GM18505 (cell line): ENCODE results near the gene RXFP3.

ENCODE experiments used
- ATAC-seq: cut with Tn5 transposase; IDR thresholded peaks from one replicate; pipeline ENCODE4 v1.9.1; 2021; ENCODE audit not compliant: unreplicated experiment
- POLR2A ChIP-seq: IDR thresholded peaks from 4 replicates; pipeline ENCODE4 v1.6.1; 2011; ENCODE audit warnings: borderline replicate concordance; ENCODE audit not compliant: insufficient read depth, insufficient read length; ENCODE audit errors: extremely low read depth

RXFP3 gene

DNA sequence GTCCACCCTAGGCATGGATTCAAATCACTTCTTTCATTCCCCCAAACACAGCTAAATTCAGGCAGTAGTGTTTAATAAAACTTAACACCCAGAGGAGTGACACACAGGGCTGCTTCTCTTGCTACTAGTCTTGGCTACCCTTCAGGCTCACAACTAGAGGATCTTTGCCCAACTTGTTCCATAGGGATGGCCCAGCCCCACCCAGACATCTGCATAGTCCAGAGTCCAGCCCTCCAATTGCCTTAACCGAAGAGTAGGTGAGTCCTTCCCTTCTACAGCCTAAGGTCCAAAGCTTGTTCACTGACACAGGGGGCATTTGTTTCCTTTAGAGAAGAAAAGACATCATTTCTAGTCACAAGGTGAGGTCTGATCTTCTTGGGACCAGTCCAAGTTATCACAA is 15.2 kb upstream of the RXFP3 start:
- ATAC-seq: no peak

DNA sequence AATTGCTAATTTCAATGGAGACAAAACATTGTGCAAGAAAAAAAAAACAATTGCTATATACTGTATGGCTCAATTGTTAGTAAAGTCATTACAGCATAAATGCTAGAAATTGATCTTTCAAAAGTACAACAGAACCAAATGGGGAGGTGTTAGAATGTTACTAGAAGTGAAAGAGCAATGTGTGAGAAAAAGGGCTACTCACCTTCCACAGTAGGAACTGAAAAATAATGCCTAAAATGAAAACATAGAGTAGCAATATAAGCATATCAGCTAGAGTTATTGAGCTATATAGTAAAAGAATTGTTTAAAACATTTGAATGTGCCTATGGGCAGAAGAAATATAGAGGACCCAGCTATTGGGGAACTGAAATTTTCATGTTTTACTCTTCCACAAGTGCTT is 10.9 kb upstream of the RXFP3 start:
- no peak for TF ChIP-seq POLR2A
- ATAC-seq: no peak

More for the DNA sequence above, 15.2 kb upstream of the RXFP3 start:
- no peak for TF ChIP-seq POLR2A

DNA sequence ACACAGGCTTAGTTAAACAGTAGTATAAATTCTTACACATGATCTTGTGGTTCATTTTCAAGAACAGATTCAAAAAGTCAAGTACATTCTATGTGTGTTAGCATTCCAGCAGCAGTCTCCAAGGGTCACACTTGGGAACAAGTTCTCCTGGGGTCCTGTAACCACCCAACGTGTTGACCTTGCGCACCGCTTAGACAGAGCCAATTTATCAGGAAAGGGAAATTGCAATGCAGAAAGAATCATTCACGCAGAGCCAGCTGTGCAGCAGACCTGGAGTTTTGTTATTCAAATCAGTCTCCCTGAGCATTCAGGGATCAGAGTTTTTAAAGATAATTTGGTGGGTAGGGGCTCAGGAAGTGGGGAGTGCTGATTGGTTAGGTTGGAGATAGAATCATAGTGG is 8.5 kb upstream of the RXFP3 start:
- ATAC-seq: no peak
- no peak for TF ChIP-seq POLR2A

DNA sequence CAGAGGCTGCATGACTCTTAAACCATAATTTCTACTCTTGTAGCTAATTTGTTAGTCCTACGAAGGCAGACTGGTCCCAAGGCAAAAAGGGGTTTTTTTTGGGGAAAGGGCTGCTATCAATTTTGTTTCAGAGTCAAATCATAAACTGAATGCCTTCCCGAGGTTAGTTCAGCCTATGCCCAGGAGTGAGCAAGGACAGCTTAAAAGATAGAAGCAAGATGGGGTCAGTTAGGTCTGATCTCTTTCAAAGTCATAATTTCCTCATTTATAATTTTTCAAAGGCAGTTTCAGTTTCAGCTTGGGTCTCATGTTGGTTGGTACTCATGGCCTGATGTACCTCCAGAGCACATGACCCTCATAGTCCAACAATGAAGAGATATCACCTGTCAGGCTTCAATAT is 7.9 kb upstream of the RXFP3 start:
- TF ChIP-seq POLR2A: no peak

DNA sequence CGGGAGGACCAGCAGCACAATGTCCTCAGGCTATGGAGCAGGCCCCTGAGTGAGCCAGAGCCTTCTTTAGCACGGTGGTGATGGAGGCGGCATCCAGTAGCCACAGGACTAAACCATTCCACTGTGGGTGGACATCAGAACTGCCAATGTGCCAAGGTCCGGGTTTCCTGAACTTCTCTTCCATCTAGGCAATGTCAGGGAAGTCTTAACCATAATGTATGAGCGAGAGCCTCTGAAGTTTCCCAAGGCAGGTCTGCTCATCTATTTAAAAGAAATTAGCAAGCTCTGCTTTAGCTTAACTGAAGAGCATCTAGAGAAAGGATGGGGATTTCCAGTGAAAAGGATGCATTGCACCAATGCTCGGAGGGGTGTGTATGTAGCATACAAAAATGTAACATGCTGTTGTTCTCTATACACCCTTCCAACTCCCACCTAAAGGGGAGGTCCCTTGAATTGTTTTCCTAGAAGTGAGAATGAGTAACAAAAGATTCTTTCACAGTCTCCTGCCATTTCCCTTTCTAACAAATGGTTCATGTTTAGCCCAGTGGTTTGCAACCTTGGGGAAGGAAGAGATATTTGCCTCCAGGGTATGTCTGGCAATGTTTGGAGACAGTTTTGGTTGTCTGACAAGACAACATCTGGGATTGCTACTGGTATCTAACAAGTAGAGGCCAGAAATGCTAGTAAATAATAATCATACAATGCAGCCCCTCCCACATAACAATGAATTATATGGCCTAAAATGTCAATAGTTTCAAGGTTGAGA is 6.1 kb upstream of the RXFP3 start:
- no peak for TF ChIP-seq POLR2A
- no peak for ATAC-seq

More for the DNA sequence above, 7.9 kb upstream of the RXFP3 start:
- ATAC-seq: no peak

DNA sequence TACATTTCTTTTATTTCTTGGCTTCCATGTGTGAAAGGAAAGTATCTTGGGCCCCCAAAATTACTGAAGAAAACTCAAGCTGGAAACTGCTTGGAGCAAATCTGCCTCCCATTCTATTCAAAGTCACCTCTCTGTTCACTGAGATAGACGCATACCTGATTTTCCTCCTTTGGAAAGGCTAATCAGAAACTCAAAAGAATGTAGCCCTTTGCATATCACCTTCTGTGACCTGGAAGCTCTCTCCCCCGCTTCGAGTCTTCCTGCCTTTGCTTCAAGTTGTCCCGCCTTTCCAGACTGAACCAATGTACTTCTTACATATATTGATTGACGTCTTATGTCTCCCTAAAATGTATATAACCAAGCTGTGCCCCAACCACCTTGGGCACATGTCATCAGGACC is 5.0 kb upstream of the RXFP3 start:
- TF ChIP-seq POLR2A: no peak
- no peak for ATAC-seq

DNA sequence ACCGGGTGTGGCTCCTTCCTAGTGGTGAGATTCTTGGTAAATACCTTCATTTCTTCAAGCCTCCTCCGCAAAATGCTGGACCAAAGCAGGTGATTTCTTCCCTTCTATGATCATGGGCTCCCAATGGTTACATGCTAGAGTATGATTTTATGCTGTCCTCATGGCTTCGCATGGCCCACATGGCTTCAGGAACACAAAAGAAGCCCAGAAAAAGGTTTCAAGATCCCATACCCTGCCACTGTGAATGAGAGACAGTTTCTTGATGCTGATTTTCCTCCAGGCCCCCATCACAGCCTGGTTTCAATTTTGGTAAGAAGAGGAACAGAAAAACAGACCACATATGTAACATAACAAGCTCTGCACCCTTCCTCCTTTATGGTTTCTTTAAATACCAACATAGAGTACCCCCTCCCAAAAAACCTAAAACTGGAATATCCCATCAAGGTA is 2.4 kb upstream of the RXFP3 start:
- ATAC-seq: peak; percentile 91
- no peak for TF ChIP-seq POLR2A

DNA sequence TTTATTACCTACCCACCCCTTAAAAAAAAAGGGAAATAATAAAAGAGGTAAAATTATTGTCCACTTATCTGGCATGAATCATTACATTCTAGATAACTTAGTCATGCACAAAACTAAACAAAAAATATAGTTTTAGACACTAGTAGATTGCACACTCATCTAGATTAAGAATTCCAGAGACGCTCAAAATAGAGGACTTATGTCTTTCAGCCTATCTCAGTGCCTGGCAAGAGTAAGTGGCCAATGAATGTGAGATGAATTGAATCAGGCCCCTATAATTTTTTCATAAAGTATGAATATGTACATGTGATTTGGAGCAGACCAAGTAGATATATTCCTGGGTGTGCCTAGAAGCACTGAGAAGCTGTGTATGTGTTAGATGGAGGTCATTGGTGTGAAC is 2.0 kb upstream of the RXFP3 start:
- ATAC-seq: peak; percentile 23

DNA sequence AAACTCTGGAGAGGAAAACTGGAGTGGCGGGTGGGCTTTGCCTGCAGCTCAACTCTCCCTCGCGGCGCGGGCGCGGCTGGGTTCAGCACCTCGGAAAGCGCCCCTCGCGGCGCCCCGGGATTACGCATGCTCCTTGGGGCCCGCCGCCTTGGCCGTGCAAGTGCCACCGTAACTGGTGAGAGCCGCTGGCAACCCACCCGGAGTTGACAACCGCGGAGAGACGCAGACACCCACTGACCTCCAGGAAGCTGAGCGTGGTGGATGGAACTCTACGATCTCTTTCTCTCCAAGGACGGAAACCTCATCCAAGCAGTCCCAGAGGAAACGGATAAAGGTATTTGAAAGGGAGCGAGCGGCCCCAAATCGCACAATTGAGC is 194 bp upstream of the RXFP3 start:
- ATAC-seq: no peak
- no peak for TF ChIP-seq POLR2A

More for the DNA sequence above, 2.0 kb upstream of the RXFP3 start:
- no peak for TF ChIP-seq POLR2A

DNA sequence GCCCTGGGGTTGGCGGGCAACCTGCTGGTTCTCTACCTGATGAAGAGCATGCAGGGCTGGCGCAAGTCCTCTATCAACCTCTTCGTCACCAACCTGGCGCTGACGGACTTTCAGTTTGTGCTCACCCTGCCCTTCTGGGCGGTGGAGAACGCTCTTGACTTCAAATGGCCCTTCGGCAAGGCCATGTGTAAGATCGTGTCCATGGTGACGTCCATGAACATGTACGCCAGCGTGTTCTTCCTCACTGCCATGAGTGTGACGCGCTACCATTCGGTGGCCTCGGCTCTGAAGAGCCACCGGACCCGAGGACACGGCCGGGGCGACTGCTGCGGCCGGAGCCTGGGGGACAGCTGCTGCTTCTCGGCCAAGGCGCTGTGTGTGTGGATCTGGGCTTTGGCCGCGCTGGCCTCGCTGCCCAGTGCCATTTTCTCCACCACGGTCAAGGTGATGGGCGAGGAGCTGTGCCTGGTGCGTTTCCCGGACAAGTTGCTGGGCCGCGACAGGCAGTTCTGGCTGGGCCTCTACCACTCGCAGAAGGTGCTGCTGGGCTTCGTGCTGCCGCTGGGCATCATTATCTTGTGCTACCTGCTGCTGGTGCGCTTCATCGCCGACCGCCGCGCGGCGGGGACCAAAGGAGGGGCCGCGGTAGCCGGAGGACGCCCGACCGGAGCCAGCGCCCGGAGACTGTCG is 976 bp downstream of the RXFP3 start:
- ATAC-seq: no peak
- TF ChIP-seq POLR2A: no peak

DNA sequence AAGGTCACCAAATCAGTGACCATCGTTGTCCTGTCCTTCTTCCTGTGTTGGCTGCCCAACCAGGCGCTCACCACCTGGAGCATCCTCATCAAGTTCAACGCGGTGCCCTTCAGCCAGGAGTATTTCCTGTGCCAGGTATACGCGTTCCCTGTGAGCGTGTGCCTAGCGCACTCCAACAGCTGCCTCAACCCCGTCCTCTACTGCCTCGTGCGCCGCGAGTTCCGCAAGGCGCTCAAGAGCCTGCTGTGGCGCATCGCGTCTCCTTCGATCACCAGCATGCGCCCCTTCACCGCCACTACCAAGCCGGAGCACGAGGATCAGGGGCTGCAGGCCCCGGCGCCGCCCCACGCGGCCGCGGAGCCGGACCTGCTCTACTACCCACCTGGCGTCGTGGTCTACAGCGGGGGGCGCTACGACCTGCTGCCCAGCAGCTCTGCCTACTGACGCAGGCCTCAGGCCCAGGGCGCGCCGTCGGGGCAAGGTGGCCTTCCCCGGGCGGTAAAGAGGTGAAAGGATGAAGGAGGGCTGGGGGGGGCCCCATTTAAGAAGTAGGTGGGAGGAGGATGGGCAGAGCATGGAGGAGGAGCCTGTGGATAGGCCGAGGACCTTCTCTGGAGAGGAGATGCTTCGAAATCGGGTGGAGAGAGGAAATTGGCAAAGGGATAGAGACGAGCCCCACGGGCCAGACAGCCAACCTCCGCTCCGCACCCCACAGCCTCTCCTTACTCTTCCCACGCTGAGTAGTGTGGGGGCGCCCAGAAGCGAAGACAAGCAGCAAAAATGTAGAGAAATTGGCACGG is 1.7 kb downstream of the RXFP3 start:
- no peak for ATAC-seq
- TF ChIP-seq POLR2A: no peak

DNA sequence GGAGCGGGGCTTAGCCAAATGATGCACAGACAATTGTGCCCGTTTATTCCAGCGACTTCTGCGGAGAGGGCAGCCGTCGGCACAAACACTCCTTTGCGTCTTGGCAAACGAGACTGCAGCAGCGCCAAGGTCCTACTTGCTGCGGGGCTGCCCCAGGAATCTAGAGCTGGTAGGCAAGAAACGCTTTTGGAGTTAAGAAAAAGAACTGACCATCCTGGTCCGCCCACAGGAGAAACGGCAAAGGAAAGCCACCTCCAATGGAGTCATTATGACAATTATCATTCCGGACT is 2.3 kb downstream of the RXFP3 start:
- no peak for TF ChIP-seq POLR2A
- ATAC-seq: no peak

DNA sequence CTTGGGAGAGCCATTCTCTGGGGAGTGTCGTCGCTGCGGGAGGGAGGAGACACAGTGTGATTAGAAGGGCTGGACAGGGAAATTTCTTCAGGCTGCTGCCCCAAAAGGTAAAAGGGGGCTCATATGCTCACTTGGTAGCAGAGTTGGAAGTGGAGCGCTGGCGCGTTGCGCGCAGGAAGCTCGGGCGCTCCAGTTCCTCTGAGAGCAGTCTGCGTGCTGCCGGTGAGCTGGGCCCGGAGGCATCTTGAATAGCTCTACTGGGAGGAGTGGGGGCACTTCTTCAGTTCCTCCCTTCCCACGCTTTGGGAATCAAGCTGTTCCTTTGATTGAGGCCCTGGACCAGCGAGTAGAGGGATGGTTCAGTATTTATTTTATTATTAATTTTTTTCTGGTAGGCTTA is 2.7 kb downstream of the RXFP3 start:
- no peak for TF ChIP-seq POLR2A
- no peak for ATAC-seq
